NCI-H2107 treated with DMSO at 0.1 percent for 48 hours (cell line): ENCODE results near the gene PHLDB3.

Source experiments
- DNase-seq: peaks from one replicate; lab custom pipeline; 2025; ENCODE audit not compliant: unreplicated experiment; lab: John Stamatoyannopoulos, UW

The PHLDB3 gene

DNA sequence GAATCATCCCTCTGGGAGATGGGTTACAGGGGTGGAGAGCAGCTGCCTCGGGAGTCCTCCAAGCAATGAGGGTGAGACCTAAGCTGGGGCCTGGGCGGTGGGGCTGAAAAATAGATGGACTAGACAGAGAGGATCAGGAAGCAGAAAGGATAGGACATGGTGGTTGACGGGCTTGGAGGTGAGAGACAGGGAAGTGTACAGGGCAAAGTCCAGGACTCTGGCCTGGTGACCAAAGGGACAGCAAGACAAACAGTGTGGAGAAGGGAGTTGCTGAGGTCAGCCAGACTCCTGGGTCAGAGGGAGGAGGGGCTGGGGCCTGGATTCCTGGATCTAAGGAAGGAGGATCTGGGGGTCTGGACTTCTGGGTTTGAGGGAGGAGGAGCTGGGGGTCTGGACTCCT lies 5.5 kb downstream of the PHLDB3 start:
- DNase-seq = no peak

DNA sequence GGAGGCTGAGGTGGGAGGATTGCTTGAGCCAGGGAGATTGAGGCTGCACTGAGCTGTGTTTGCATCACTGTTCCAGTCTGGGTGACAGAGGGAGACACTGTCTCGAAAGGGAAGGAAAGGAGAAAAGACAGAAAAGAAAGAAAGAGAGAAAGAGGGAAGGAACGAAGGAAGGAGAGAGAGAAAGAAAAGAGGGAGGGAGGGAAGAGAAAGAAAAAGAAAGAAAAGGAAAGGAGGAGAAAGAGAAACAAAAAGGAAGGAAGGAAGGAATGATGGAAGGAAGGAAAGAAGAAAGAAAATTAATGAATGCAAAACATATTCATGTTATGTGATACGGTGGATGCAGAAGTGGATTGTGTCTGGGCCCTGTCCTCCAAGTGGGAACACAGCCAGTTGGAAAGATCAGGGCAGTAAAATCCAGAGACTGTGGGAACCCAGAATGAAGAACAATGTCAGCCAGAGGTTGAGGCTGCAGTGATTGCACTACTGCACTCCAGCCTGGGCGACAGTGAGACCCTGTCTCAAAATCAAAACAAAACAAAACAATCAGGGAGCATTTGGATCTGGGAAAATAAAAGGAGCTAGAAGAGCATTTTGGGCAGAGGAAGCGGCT lies 6.2 kb downstream of the PHLDB3 start:
- no peak for DNase-seq

DNA sequence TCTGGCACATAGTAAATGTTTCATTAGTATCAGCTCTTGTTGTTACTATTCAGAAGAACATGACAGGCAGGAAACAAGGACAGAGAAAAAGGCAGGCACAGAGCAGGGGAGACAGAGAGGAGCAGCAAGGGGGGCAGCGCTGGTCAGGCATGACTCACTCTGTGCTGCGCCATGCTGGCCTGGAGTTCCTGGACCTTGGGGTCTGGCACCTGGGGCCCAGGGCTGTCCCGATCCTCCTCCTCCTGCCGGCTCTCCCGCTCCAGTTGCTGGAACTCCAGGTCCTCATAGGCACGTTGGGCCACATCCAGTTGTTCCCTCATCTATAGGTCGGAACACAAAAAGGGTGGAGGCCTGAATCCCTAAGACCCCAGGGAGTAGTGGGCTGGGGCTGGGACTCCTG lies 7.6 kb downstream of the PHLDB3 start:
- no peak for DNase-seq

- DNase-seq = no peak
Measured at GRCh38 chr19:43495082-43495481, 9.5 kb downstream of the PHLDB3 start.

DNA sequence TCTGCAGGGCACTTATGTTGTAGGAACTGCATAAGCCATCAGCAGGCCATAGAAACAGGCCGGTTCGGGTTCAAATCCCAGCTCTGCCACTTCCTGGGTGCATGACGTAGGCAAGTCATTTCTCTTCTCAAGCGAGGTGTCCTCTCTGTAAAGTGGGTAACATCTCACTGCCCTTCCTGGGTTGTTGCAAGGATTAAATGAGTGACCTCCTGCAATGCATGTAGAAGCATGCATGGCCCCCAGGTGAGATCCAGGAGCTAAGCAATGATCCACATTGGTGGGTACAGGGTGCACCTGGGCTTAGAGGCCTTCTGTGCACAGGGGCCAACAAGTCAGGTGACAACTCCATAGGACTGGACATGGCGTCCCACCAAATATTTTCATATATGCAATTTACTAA lies 13.8 kb downstream of the PHLDB3 start:
- DNase-seq = no peak

GRCh38 chr19:43489979-43490599 lies 14.5 kb downstream of the PHLDB3 start:
- no peak for DNase-seq

GRCh38 chr19:43489310-43489709 lies 15.2 kb downstream of the PHLDB3 start:
- no peak for DNase-seq

GRCh38 chr19:43488179-43488578 lies 16.4 kb downstream of the PHLDB3 start:
- no peak for DNase-seq

- DNase-seq = no peak
Measured at GRCh38 chr19:43486412-43486811, 18.1 kb downstream of the PHLDB3 start.

DNA sequence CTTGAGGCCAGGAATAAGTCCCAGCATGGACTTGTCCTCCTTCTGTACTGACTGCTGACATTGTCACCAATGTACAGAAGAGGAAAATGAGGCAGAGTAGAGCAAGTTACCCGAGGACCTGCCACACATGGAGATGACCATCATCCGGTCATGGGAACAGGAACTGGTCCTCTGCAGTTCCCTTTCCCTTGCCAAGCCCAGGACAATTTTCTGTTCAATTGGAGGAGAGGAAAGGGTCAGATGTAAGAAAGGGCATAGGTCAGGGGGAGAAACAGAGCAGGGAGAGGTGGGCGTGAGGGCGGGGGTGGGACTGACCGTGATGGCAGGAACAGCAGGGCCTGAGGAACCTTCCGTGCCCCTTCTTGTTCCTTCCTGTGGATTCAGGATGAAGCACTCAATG lies 18.6 kb downstream of the PHLDB3 start:
- no peak for DNase-seq

DNA sequence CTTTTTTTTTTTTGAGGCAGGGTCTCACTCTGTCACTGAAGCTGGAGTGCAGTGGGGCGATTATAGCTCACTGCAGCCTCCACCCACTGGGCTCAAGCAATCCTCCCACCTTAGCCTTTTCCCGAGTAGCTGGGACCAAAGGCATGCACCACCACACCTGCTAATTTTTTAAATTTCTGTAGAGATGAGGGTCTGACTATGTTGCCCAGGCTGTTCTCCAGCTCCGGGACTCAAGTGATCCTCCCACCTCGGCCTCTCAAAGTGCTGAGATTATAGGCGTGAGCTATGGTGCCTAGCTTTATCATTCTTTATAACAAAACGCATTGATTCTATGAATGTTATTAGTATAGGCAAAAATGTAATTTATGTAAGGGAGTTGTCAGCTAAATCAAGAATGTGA lies 21.3 kb downstream of the PHLDB3 start:
- no peak for DNase-seq

GRCh38 chr19:43482193-43482592 lies 22.4 kb downstream of the PHLDB3 start:
- DNase-seq = no peak

- no peak for DNase-seq
Measured at GRCh38 chr19:43481701-43482100, 22.8 kb downstream of the PHLDB3 start.

- DNase-seq = no peak
Measured at GRCh38 chr19:43480574-43480973, 24.0 kb downstream of the PHLDB3 start.

GRCh38 chr19:43479961-43480561 lies 24.5 kb downstream of the PHLDB3 start:
- no peak for DNase-seq

GRCh38 chr19:43479226-43479625 lies 25.3 kb downstream of the PHLDB3 start:
- DNase-seq = no peak

DNA sequence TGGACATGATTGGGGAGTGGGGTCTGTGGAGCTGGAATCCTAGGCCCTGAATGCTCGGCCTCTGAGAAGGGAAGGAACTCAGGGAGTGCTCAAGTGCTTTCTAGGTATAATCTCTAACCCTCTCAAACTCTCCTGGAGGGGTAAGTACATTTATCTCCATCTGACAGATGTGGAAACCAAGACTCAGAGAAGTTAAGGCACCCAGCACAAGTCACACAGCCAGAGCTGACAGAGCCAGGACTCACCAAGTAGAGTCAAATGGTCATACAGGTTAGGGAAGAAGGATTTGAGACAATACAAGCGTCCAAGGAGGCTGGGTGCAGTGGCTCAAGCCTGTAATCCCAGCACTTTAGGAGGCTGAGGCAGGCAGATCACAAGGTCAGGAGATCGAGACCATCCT lies 26.2 kb downstream of the PHLDB3 start:
- DNase-seq = no peak

DNA sequence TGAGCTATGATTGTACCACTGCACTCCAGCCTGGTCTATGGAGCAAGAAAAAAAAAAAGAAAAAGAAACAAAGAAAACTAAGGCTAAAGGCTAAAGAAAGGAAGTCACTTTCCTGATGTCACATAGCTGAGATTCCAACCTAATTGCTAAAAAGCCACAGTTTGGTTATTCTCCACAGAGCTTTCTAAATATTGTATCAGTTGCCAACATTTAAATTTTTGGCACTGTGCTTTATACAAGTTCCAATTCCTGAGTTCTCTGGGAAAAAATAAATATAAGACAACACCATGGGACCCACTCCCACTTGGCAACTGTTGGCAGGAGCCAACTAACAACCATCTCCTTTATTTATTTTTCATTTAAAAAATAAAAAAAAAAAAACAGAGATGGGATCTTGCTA lies 27.9 kb downstream of the PHLDB3 start:
- DNase-seq = no peak

DNA sequence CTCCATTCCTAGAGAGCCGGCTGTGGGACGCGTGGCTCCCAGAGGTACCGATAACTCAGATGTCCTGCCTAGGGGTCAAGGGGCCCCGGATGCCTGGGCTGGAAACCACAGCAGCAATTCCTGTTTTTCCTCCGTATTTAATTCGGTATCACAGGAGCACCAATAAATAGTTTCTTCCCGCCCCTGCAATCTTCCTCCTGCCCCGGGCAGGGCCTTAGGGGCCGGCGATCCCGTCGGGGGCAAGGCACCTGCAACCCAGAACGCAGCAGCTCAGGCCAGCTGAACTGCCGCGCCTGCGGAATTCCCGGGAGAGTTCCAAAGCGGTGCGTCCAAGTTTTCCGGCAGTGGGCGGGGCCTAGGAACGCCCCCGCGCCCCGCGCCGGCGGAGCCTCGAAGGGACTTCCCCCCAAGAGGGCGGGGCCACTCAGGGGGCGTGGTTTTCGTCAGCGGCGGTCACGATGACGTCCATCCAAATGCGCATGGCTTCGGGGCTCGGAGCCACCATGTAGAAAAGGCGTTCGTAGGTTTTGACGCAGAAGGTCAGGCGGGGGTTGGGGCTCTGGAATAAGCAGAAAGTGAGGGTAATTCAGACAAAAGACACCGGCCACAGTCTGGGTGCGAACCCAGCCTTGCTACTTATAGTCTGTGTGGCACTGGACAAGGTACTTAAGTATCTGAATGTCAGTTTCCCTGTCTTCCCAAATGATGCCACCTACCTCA lies 29.4 kb downstream of the PHLDB3 start:
- DNase-seq = no peak

DNA sequence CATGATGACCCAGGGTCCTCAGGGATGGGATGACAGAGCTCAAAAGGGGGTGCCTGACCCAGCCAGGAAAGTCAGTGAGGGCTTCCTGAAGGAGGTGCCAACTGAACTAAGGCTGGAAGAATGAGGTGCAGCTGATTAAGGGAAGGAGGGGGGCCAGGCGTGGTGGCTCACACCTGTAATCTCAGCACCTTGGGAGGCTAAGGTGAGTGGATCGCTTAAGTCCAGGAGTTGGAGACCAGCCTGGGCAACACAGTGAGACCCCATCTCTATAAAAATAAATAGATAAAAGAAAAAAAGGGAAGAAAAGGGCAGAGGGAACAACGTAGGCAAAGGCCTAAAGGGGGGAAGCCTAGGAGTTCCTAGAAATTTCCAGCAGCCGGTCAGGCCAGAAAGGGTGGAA lies 30.1 kb downstream of the PHLDB3 start:
- no peak for DNase-seq

GRCh38 chr19:43471091-43471490 lies 33.5 kb downstream of the PHLDB3 start:
- no peak for DNase-seq

GRCh38 chr19:43470288-43470687 lies 34.3 kb downstream of the PHLDB3 start:
- no peak for DNase-seq
